Measurements from ENCODE around the gene ALX4. TPM values are rescaled to one million over a fixed set of nuclear protein-coding genes. Genes with fewer than 3 reads are reported as not detected.
A peak's percentile ranks its signal among the peaks of the same experiment; 100 is the strongest.

Gene ALX4
- total and polyA plus RNA-seq, 2 of the 8 experiments (the other 6 are each of a cell fraction or from before 2014, with no cell fraction given), result not detected

DNA sequence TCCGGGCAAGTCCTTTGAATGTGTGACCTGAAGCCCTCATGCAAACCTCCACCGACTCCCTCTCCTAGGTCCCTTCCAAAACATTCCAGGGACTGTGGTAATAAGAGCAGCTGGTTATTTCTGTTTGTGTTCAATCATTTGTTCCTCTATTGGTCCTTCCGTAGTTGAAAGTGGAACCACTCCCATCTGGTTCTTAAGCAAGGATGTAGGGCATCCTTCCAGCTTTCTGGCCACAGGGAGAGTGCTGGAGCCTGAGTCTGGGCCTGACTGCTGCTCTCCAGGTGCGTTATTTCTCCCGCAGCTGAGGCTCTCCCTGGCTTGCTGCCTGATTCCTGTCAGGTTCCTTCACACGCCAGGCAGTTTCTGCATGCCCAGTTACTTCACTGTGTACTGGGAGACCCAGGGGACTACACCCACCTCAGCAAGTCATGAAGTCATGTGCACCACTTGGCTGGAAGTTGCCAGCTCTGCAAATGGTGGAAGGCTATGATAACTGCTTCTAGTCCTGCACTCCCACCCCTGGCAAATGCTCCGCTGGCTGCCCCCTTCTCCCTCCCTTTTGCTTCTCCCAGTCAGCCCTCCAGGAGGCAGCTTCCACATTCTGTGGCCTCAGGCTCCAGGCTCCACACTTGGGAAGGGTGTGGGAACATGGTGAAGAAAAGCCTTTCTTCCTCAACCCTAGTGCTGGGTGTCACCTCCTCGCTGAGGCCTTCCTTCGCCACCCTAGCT, 4.0 kb upstream of the ALX4 start:
- CTCF ChIA-PET (ENCODE audit: partially characterized antibody), result interaction anchor here (0.5 to 1.6 kb wide), 9 partner anchors 8 to 895 kb away, joined by 3 to 5 read pairs (median 3); no protein-coding TSS in a partner anchor
- FAIRE-seq, result no peak
- 10% methylated on average over 9 of the region's 9 CpGs; no CpG with 5 or more reads in 1 of the 2 experiments for WGBS, 2 experiments (ENCODE audit: extremely low coverage in 1 of 2, insufficient coverage in 1 of 2, insufficient read length in 1 of 2, insufficient replicate concordance in 2 of 2, low coverage in 1 of 2, low lambda C conversion rate in 2 of 2, missing lambda C conversion rate in 1 of 2)
- TF ChIP-seq ASH2L (IDR thresholded peaks at IDR 0.05; ENCODE audit: low read length) (no peak), POU5F1 (IDR thresholded peaks at IDR 0.05; ENCODE audit: low read depth, low read length) (no peak), CTBP2 (IDR thresholded peaks at IDR 0.05; ENCODE audit: borderline replicate concordance, insufficient read depth, insufficient read length, low read length) (peak; percentile 85), SIRT6 (IDR thresholded peaks at IDR 0.05; ENCODE audit: low read length) (no peak), TAF7 (optimal IDR thresholded peaks at IDR 0.05; ENCODE audit: borderline replicate concordance, low read depth, low read length) (no peak), SUZ12 (IDR thresholded peaks at IDR 0.05; ENCODE audit: low read length) (peak; percentile 93), TCF12 (IDR thresholded peaks at IDR 0.05; ENCODE audit: low read depth, low read length) (no peak), RXRA (IDR thresholded peaks at IDR 0.05; ENCODE audit: insufficient read depth, low read depth, low read length) (no peak), FOSL1 (IDR thresholded peaks at IDR 0.05; ENCODE audit: insufficient read depth, low read depth, low read length) (no peak)
- TF ChIP-seq, protein P1, sequence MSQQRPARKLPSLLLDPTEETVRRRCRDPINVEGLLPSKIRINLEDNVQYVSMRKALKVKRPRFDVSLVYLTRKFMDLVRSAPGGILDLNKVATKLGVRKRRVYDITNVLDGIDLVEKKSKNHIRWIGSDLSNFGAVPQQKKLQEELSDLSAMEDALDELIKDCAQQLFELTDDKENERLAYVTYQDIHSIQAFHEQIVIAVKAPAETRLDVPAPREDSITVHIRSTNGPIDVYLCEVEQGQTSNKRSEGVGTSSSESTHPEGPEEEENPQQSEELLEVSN (IDR thresholded peaks at IDR 0.05), result no peak
- TF ChIP-seq, protein P2, sequence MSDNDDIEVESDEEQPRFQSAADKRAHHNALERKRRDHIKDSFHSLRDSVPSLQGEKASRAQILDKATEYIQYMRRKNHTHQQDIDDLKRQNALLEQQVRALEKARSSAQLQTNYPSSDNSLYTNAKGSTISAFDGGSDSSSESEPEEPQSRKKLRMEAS (IDR thresholded peaks at IDR 0.05), result no peak

More for the DNA sequence above, 4.0 kb upstream of the ALX4 start:
- H2BK20ac ChIP-seq (ENCODE audit: low read length), result peak overlapping the region; percentile 66; the same call in 1 of the 2 replicates
- peaks cover 28 to 45% of the 10 kb centered on the region in 2 experiments for H4K20me1 ChIP-seq (replicated peaks in 1 of 2; ENCODE audit: control insufficient read depth in 1 of 2, insufficient read depth in 2 of 2, low read length in 2 of 2)
- no peak overlapping the region for H3K4ac ChIP-seq (replicated peaks; ENCODE audit: insufficient read length, low read depth, low read length)
- H3K4me3 ChIP-seq (ENCODE audit: extremely low read depth in 1 of 4, insufficient read depth in 2 of 4, low read depth in 3 of 4, low read length in 4 of 4), result no peak overlapping the region
- no peak overlapping the region for H3K27ac ChIP-seq (ENCODE audit: low read depth, low read length)
- no peak overlapping the region for H4K91ac ChIP-seq (replicated peaks; ENCODE audit: insufficient read length, low read length)
- no peak overlapping the region for H3K9ac ChIP-seq (replicated peaks in 1 of 4; ENCODE audit: extremely low read depth in 1 of 4, low read depth in 3 of 4, low read length in 3 of 4)
- DNase-seq (ENCODE audit: low read depth in 1 of 2, low spot score in 2 of 2), result no peak
- H3K79me2 ChIP-seq (ENCODE audit: control insufficient read depth in 1 of 2, insufficient read depth in 2 of 2, low read length in 2 of 2), result no peaks in the 10 kb centered on the region
- H2BK12ac ChIP-seq (ENCODE audit: low read depth, low read length), result 0 out of 2 replicates have a peak overlapping the region, but pooled peaks have one; percentile 55
- no peaks in the 10 kb centered on the region; a peak in 1 of 8 replicates for H3K36me3 ChIP-seq (ENCODE audit: control insufficient read depth in 2 of 4, insufficient read depth in 4 of 4, low read length in 3 of 4)
- no peak overlapping the region for H4K5ac ChIP-seq (ENCODE audit: insufficient read length, low read depth, low read length)
- no peak overlapping the region for H2BK5ac ChIP-seq (ENCODE audit: low read depth, low read length)
- H2BK120ac ChIP-seq (replicated peaks; ENCODE audit: low read depth, low read length), result no peak overlapping the region
- H3K79me1 ChIP-seq (ENCODE audit: low read depth, low read length), result no peaks in the 10 kb centered on the region
- H3K23ac ChIP-seq (ENCODE audit: insufficient read length), result no peak overlapping the region
- no peak overlapping the region for H3K14ac ChIP-seq (ENCODE audit: insufficient read length)
- no peaks in the 10 kb centered on the region for H3K9me3 ChIP-seq (ENCODE audit: insufficient read depth in 2 of 2, low read depth in 1 of 2, low read length in 1 of 2)
- no peak overlapping the region for H4K8ac ChIP-seq (ENCODE audit: extremely low read depth, insufficient read depth, low read length)
- no peak overlapping the region for H3K56ac ChIP-seq (replicated peaks; ENCODE audit: insufficient read length, low read depth, low read length)
- H3K4me2 ChIP-seq (ENCODE audit: insufficient read depth in 1 of 2, low read depth in 2 of 2, low read length in 2 of 2), result no peak overlapping the region
- no peak overlapping the region for H3K18ac ChIP-seq (ENCODE audit: extremely low read depth, low read length)
- peaks cover 12% of the 10 kb centered on the region; the same call in 1 of the 2 replicates for H3K23me2 ChIP-seq (ENCODE audit: low read depth, low read length)
- no peak overlapping the region for H2BK15ac ChIP-seq (ENCODE audit: low read length)
- H3K27me3 ChIP-seq (replicated peaks in 1 of 4; ENCODE audit: control insufficient read depth in 3 of 4, extremely low read depth in 1 of 4, insufficient read depth in 3 of 4, low read length in 3 of 4), result peaks cover 98 to 100% (median 99%) of the 10 kb centered on the region in 4 experiments
- peaks cover 3 to 26% (median 18%) of the 10 kb centered on the region in 4 experiments; a peak in 6 of 7 replicates for H3K4me1 ChIP-seq (replicated peaks in 1 of 4; ENCODE audit: control insufficient read depth in 3 of 4, insufficient read depth in 4 of 4, low read length in 3 of 4)
- POLR2A ChIA-PET (ENCODE audit: partially characterized antibody), result no interaction called here
- peak overlapping the region; percentile 25; the same call in 1 of the 2 replicates for H2AK5ac ChIP-seq (ENCODE audit: low read depth, low read length)
- H2AFZ ChIP-seq (ENCODE audit: low read length), result no peak overlapping the region
